ENCODE measurements around the gene OGN.
"Not testable (repeated sequence)": the region's sequence is repeated elsewhere in the genome, so short reads cannot be mapped to it uniquely, and the experiment has no call there.

OGN gene

GRCh38 chr9:92424340-92424739 is 20.0 kb upstream of the OGN start, which contains the start of gene OMD:
Gene OMD, minus strand, starts transcription at chr9:92424471. Its CDS starts 6,913 bp downstream, at chr9:92417558.
- Histone ChIP-seq H3K27me3 (ENCODE audit: insufficient read depth, low read length) (no peaks in the 10 kb centered on the region), H3K4me3 (ENCODE audit: low read length) (no peak within 1 kb of the TSS), H3K36me3 (ENCODE audit: insufficient read depth, low read length) (no peaks in the 10 kb centered on the region), H3K9me3 (ENCODE audit: low read length) (no peaks in the 10 kb centered on the region), H2AFZ (ENCODE audit: low read depth, low read length) (no peak within 1 kb of the TSS), H3K4me1 (ENCODE audit: insufficient read depth, low read length) (peaks cover 6% of the 10 kb centered on the region)

DNA sequence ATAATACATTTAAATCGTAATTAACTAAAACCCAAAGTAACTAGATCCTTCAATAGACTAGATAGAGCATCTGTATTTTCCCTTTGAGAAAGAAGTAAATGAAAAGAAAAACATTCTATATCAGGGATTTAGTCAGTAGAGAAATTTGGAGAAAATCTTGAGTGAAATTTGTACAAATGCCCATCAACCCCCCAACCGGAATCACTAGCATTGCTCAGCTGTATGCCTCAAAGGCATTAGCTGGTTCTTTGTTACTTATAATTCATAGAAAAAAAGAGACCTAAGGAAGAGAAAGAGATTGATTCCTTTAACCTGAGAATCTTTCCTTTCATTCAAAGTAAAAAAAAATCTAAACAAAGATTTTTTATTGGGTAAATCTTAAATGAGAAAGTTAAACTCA is 19.2 kb upstream of the OGN start:
- no peaks in the 10 kb centered on the region for H3K9me3 ChIP-seq (ENCODE audit: low read length)
- no peak overlapping the region for H2AFZ ChIP-seq (ENCODE audit: low read depth, low read length)

DNA sequence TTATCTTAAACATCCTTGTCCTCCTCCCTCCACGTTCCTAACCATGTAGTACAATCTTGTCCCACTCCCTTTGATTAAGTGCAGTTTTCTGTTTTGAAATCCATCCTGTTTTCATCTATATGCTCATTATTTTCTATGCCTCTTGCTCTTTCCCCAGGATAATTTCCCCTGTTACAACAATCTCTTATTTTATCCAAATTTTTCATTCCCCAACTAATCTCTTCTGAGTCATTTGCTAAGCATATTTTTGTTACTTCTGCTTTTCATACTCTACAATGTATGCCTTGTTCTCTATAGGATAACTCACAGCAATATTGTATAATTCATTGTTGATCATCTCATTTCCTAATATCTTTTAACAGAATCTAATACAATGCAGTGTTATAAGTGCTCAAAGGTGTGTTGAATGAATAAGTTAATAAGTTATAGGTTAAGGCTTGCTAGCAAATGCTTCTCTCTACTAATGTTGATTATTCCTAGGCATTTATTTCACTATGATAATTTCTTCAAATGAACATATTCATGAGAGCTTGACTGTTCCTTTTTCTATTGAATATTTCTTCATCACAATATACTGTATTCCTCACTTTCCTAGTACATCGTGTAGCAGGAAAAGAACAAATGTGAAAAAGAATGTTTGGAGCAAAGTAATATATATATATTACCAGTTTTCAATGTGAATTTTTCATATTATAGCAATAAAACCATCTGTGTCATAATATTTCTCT is 18.4 kb upstream of the OGN start:
- H3K36me3 ChIP-seq (ENCODE audit: insufficient read depth, low read length), result no peaks in the 10 kb centered on the region
- peaks cover 6% of the 10 kb centered on the region for H3K4me1 ChIP-seq (ENCODE audit: insufficient read depth, low read length)
- H3K27me3 ChIP-seq (ENCODE audit: insufficient read depth, low read length), result no peaks in the 10 kb centered on the region
- H2AFZ ChIP-seq (ENCODE audit: low read depth, low read length), result no peak overlapping the region
- no peaks in the 10 kb centered on the region for H3K9me3 ChIP-seq (ENCODE audit: low read length)
- H3K4me3 ChIP-seq (ENCODE audit: low read length), result no peak overlapping the region

More for the DNA sequence above, 19.2 kb upstream of the OGN start:
- no peaks in the 10 kb centered on the region for H3K36me3 ChIP-seq (ENCODE audit: insufficient read depth, low read length)
- no peak overlapping the region for H3K4me3 ChIP-seq (ENCODE audit: low read length)
- peaks cover 6% of the 10 kb centered on the region for H3K4me1 ChIP-seq (ENCODE audit: insufficient read depth, low read length)
- no peaks in the 10 kb centered on the region for H3K27me3 ChIP-seq (ENCODE audit: insufficient read depth, low read length)

DNA sequence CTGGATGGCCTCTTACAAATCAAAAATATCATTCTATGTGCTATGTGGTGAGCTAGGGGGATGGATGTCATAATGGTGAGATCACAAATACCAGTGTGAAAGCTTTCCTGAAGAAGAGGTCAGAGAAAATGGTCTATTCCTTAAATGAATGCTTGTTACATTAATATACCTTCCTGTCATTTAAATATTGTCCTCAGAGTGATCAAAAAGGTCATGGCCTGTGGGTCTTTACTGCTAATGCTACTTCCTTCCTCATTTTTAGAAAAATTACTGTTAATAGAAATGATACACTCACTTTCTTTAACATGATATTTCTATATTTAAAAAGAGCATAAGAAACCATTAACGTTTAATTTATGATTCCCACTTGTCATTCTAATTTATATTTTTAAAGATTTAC is 10.2 kb upstream of the OGN start:
- H2AFZ ChIP-seq (ENCODE audit: low read depth, low read length), result no peak overlapping the region
- H3K27me3 ChIP-seq (ENCODE audit: insufficient read depth, low read length), result no peaks in the 10 kb centered on the region
- H3K4me1 ChIP-seq (ENCODE audit: insufficient read depth, low read length), result no peaks in the 10 kb centered on the region

DNA sequence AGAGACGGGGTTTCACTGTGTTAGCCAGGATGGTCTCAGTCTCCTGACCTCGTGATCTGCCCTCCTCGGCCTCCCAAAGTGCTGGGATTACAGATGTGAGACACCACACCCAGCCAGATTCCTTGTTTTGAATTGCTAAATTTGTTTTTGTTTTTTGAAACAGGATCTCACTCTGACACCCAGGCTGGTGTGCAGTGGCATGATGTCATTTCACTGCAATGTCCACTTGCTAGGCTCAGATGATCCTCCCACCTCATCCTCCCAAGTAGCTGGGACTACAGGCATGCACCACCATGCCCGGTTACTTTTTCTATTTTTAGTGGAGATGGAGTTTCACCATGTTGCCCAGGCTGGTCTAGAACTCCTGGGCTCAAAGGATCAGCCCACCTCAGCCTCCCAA is 6.8 kb upstream of the OGN start:
- H3K36me3 ChIP-seq (ENCODE audit: insufficient read depth, low read length); H3K4me1 ChIP-seq (ENCODE audit: insufficient read depth, low read length); H2AFZ ChIP-seq (ENCODE audit: low read depth, low read length); H3K4me3 ChIP-seq (ENCODE audit: low read length); H3K9me3 ChIP-seq (ENCODE audit: low read length); H3K27me3 ChIP-seq (ENCODE audit: insufficient read depth, low read length): not testable (repeated sequence)

More for the DNA sequence above, 10.2 kb upstream of the OGN start:
- Histone ChIP-seq H3K4me3 (ENCODE audit: low read length) (no peak overlapping the region), H3K9me3 (ENCODE audit: low read length) (no peaks in the 10 kb centered on the region), H3K36me3 (ENCODE audit: insufficient read depth, low read length) (no peaks in the 10 kb centered on the region)

DNA sequence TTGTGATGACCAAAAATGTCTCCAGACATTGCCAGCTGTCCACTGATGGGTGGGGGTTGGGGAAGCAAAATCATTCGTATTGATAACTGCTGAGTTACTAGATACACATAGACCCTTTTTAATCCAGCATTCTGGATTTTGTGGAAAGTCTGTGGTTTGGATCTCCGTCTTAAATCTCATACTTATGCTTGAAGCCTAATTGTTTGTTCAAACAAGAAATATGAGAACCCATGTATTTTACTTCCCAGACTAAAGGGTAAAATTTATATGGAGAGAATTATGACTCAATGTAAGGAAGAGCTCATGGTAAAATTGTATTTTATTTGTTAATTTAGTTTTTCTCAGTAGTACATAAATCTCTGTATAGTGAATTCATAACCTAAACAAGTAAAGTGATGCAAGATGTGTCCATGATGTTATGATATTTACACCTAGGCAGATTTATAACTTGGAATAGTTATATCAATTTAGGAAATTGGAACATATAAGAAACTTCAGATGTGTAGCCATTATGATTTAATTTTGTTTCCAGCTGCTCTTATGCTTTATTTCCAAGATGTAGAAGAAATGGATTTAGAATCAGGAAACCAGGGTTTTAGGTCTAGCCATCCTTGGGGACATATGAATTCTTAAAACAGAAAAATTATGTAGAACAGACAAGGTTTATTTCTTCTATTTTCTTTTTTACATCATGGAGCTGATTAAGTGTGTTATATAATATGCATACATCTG is 4.5 kb upstream of the OGN start:
- Histone ChIP-seq H3K36me3 (ENCODE audit: insufficient read depth, low read length) (no peaks in the 10 kb centered on the region), H2AFZ (ENCODE audit: low read depth, low read length) (no peak overlapping the region), H3K4me1 (ENCODE audit: insufficient read depth, low read length) (peaks cover 5% of the 10 kb centered on the region), H3K9me3 (ENCODE audit: low read length) (peaks cover 1% of the 10 kb centered on the region), H3K4me3 (ENCODE audit: low read length) (no peak overlapping the region), H3K27me3 (ENCODE audit: insufficient read depth, low read length) (no peaks in the 10 kb centered on the region)

- no peak overlapping the region for H3K4me3 ChIP-seq (ENCODE audit: low read length)
- peaks cover 1% of the 10 kb centered on the region for H3K9me3 ChIP-seq (ENCODE audit: low read length)
- peaks cover 5% of the 10 kb centered on the region for H3K4me1 ChIP-seq (ENCODE audit: insufficient read depth, low read length)
- H3K36me3 ChIP-seq (ENCODE audit: insufficient read depth, low read length), result no peaks in the 10 kb centered on the region
- H2AFZ ChIP-seq (ENCODE audit: low read depth, low read length), result no peak overlapping the region
- H3K27me3 ChIP-seq (ENCODE audit: insufficient read depth, low read length), result no peaks in the 10 kb centered on the region
Measured at GRCh38 chr9:92407818-92408217, 3.4 kb upstream of the OGN start.

GRCh38 chr9:92406477-92406876 is 2.1 kb upstream of the OGN start:
- peaks cover 1% of the 10 kb centered on the region for H3K9me3 ChIP-seq (ENCODE audit: low read length)
- H3K36me3 ChIP-seq (ENCODE audit: insufficient read depth, low read length), result no peaks in the 10 kb centered on the region
- H3K4me3 ChIP-seq (ENCODE audit: low read length), result no peak overlapping the region
- H3K4me1 ChIP-seq (ENCODE audit: insufficient read depth, low read length), result peaks cover 5% of the 10 kb centered on the region
- no peak overlapping the region for H2AFZ ChIP-seq (ENCODE audit: low read depth, low read length)
- H3K27me3 ChIP-seq (ENCODE audit: insufficient read depth, low read length), result no peaks in the 10 kb centered on the region

GRCh38 chr9:92405818-92406217 is 1.4 kb upstream of the OGN start:
- no peak overlapping the region for H2AFZ ChIP-seq (ENCODE audit: low read depth, low read length)
- H3K27me3 ChIP-seq (ENCODE audit: insufficient read depth, low read length), result no peaks in the 10 kb centered on the region
- H3K36me3 ChIP-seq (ENCODE audit: insufficient read depth, low read length), result no peaks in the 10 kb centered on the region
- H3K4me1 ChIP-seq (ENCODE audit: insufficient read depth, low read length), result peaks cover 5% of the 10 kb centered on the region
- H3K4me3 ChIP-seq (ENCODE audit: low read length), result no peak overlapping the region
- H3K9me3 ChIP-seq (ENCODE audit: low read length), result peaks cover 1% of the 10 kb centered on the region

DNA sequence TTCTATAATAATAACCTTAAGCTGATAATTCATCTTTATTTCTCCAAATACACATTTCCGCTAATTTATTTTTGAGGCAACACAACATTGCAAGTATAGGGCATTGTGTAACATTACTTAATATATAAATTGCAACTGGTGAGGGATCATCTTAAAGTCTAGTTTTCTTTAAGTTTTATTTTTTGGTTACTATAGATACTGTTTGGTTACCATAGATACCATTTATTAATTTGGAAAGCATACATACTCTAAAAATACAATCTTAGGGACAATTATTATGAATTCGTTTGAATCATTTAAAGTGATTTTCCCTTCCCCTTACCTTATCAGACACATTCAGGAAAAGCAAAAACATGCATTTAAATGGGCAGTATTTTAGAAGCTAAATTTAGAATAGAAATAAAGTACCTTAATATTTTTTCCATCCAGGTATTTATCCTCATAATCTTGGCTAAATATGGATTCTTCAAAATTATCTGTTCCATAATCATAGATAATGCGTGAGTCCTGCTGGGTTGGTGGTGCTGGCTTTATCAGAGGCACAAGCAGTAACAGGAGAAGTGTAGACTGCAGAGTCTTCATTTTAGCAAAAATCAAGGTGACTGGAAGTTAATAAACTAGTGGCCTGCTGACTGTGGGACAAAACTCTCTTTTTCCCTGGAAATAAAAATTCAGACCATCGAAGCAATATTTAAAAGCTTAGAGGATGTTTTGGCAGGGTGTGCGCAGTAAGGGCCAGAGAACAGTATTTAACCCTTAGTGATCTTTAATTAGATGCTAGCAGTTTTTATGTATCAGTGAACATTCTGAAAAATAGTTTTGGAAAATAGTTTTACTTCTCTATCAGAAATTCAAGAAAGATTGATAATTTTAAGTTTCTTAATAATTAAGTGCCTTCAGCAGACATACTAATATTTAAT is 1.3 kb downstream of the OGN start:
- Histone ChIP-seq H3K4me1 (ENCODE audit: insufficient read depth, low read length) (peaks cover 5% of the 10 kb centered on the region), H3K36me3 (ENCODE audit: insufficient read depth, low read length) (no peaks in the 10 kb centered on the region), H2AFZ (ENCODE audit: low read depth, low read length) (no peak overlapping the region), H3K9me3 (ENCODE audit: low read length) (no peaks in the 10 kb centered on the region), H3K4me3 (ENCODE audit: low read length) (no peak overlapping the region), H3K27me3 (ENCODE audit: insufficient read depth, low read length) (no peaks in the 10 kb centered on the region)

DNA sequence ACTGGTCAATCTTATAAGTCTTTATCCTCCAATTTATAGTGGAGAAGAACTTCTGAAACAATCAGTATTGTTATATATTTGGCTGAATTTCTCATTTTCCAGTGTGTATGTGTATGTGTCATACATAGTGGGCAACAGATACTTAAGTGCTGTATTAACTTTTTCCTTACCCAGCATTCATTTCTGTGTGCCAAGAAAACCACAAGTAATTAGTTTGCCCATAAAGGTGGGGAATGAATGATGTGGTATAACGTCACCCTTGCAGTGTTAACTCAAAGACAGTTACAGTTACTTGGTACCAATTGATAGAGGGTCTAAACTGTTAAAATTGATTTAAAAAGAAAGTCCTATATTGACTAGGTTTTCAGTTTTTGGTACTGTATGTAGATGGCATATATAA is 2.0 kb downstream of the OGN start:
- Histone ChIP-seq H3K4me3 (ENCODE audit: low read length) (no peak overlapping the region), H3K36me3 (ENCODE audit: insufficient read depth, low read length) (no peaks in the 10 kb centered on the region), H3K4me1 (ENCODE audit: insufficient read depth, low read length) (peaks cover 2% of the 10 kb centered on the region), H3K9me3 (ENCODE audit: low read length) (no peaks in the 10 kb centered on the region), H2AFZ (ENCODE audit: low read depth, low read length) (no peak overlapping the region), H3K27me3 (ENCODE audit: insufficient read depth, low read length) (no peaks in the 10 kb centered on the region)

- H3K27me3 ChIP-seq (ENCODE audit: insufficient read depth, low read length), result no peaks in the 10 kb centered on the region
- H3K9me3 ChIP-seq (ENCODE audit: low read length), result no peaks in the 10 kb centered on the region
- H3K36me3 ChIP-seq (ENCODE audit: insufficient read depth, low read length), result no peaks in the 10 kb centered on the region
- no peak overlapping the region for H3K4me3 ChIP-seq (ENCODE audit: low read length)
- no peaks in the 10 kb centered on the region for H3K4me1 ChIP-seq (ENCODE audit: insufficient read depth, low read length)
- no peak overlapping the region for H2AFZ ChIP-seq (ENCODE audit: low read depth, low read length)
Measured at GRCh38 chr9:92397853-92398252, 6.5 kb downstream of the OGN start.

- H3K4me1 ChIP-seq (ENCODE audit: insufficient read depth, low read length), result no peaks in the 10 kb centered on the region
- H3K27me3 ChIP-seq (ENCODE audit: insufficient read depth, low read length), result no peaks in the 10 kb centered on the region
- H3K36me3 ChIP-seq (ENCODE audit: insufficient read depth, low read length), result no peaks in the 10 kb centered on the region
- H3K9me3 ChIP-seq (ENCODE audit: low read length), result no peaks in the 10 kb centered on the region
- no peak overlapping the region for H2AFZ ChIP-seq (ENCODE audit: low read depth, low read length)
- no peak overlapping the region for H3K4me3 ChIP-seq (ENCODE audit: low read length)
Measured at GRCh38 chr9:92395617-92396016, 8.8 kb downstream of the OGN start.

Data from neuron (in vitro differentiated cells).